Measurements from ENCODE around the gene KRTCAP3. TPM values are rescaled to one million over a fixed set of nuclear protein-coding genes. Genes with fewer than 3 reads are reported as not detected.

KRTCAP3 gene
- total and polyA plus RNA-seq, 9 of the 15 experiments (the other 6 are each of a cell fraction or from before 2014, with no cell fraction given) = 0.24 to 1.4 (median 0.73) TPM

- Histone ChIP-seq H3K9me3 (replicated peaks; ENCODE audit: control insufficient read depth, insufficient read depth, low read depth, low read length) (no peaks in the 10 kb centered on the region), H2AFZ (ENCODE audit: low read depth, low read length) (peak overlapping the region; percentile 96), H3K9ac (ENCODE audit: insufficient read depth in 1 of 2, low read depth in 2 of 2, low read length in 2 of 2) (peak overlapping the region; percentile 47 to 82; a peak in 3 of 4 replicates), H3K36me3 (ENCODE audit: control insufficient read depth, insufficient read depth, low read length) (no peaks in the 10 kb centered on the region; the same call in 2 of the 3 replicates), H4K20me1 (replicated peaks; ENCODE audit: control insufficient read depth, insufficient read depth, low read length) (no peaks in the 10 kb centered on the region), H3K4me2 (ENCODE audit: insufficient read depth, low read length) (peak overlapping the region; percentile 98), H3K79me2 (ENCODE audit: control insufficient read depth, insufficient read depth, low read length) (peaks cover 6% of the 10 kb centered on the region; the same call in 2 of the 3 replicates), H3K9me1 (ENCODE audit: control insufficient read depth, insufficient read depth, low read length) (no peaks in the 10 kb centered on the region), H3K4me3 (peak overlapping the region; percentile 52), H3K4me1 (replicated peaks in 1 of 2; ENCODE audit: control insufficient read depth in 2 of 2, insufficient read depth in 2 of 2, low read length in 2 of 2) (peaks cover 3 to 6% of the 10 kb centered on the region in 2 experiments; a peak in 4 of 5 replicates), H3K27me3 (ENCODE audit: control insufficient read depth in 2 of 2, insufficient read depth in 2 of 2, low read length in 2 of 2) (no peaks in the 10 kb centered on the region), H3K27ac (ENCODE audit: extremely low read depth, low read depth, low read length) (peak overlapping the region; percentile 28; the same call in 2 of the 3 replicates)
- ChIA-PET POLR2A (no interaction called here), CTCF (ENCODE audit: low intra/inter-chr PET ratio) (interaction anchor here (1.2 kb wide), 1 partner anchor 80 kb away, joined by 4 read pairs; the partner anchor contains the start of gene PPM1G)
- TSS peak; percentile 54 for BruUV-seq (replicated peaks)
- intact Hi-C loops (cut with micrococcal nuclease) (loop anchor here (2.0 to 10.0 kb wide), 3 partner anchors 62 to 136 kb away; partner anchors contain the start of genes CCDC121, GPN1 and NRBP1), in situ Hi-C loops (cut with MboI) (no loop called here)
- TF ChIP-seq RAD21 (CRISPR knock-in tag; conservative IDR thresholded peaks at IDR 0.05 in 1 of 2, IDR thresholded peaks at IDR 0.05 in 1 of 2) (0 out of 4 replicates have a peak, but pooled peaks of 1 of the 2 experiments have one; percentile 10), ZBTB17 (CRISPR knock-in tag; IDR thresholded peaks at IDR 0.05) (0 out of 2 replicates have a peak, but pooled peaks have one; percentile 38), KDM1A (IDR thresholded peaks at IDR 0.05) (no peak), TOE1 (IDR thresholded peaks at IDR 0.05; ENCODE audit: borderline replicate concordance) (no peak), TOE1 (CRISPR knock-in tag; IDR thresholded peaks at IDR 0.05; ENCODE audit: borderline replicate concordance, low read depth) (peak; percentile 48; the same call in 1 of the 2 replicates), MNT (conservative IDR thresholded peaks at IDR 0.05) (no peak), ZNF766 (CRISPR knock-in tag; conservative IDR thresholded peaks at IDR 0.05) (no peak), ZFP91 (CRISPR knock-in tag; IDR thresholded peaks at IDR 0.05) (peak; percentile 10; the same call in 1 of the 2 replicates), CTCF (IDR thresholded peaks at IDR 0.05 in 2 of 3, conservative IDR thresholded peaks at IDR 0.05 in 1 of 3; ENCODE audit: insufficient read depth in 2 of 3, low read depth in 1 of 3, low read length in 3 of 3) (peak in 2 of 3 experiments; percentile 8 to 26; a peak in 2 of 6 replicates)
- ATAC-seq = peak; percentile 7; the same call in 2 of the 3 replicates
- 2% methylated on average over 11 of the region's 11 CpGs for WGBS (ENCODE audit: insufficient coverage, low coverage, missing lambda C conversion rate)
- peak in 2 of 4 experiments; percentile 16 to 34 for DNase-seq (ENCODE audit: extremely low read depth in 1 of 4, low spot score in 3 of 4)
- FAIRE-seq = no peak
Measured at GRCh38 chr2:27489118-27489497, 46.9 kb downstream of the KRTCAP3 start.
